Measurements from ENCODE around the gene EVI5.
"Not testable (repeated sequence)": the region's sequence is repeated elsewhere in the genome, so short reads cannot be mapped to it uniquely, and the experiment has no call there.

EVI5 gene

DNA sequence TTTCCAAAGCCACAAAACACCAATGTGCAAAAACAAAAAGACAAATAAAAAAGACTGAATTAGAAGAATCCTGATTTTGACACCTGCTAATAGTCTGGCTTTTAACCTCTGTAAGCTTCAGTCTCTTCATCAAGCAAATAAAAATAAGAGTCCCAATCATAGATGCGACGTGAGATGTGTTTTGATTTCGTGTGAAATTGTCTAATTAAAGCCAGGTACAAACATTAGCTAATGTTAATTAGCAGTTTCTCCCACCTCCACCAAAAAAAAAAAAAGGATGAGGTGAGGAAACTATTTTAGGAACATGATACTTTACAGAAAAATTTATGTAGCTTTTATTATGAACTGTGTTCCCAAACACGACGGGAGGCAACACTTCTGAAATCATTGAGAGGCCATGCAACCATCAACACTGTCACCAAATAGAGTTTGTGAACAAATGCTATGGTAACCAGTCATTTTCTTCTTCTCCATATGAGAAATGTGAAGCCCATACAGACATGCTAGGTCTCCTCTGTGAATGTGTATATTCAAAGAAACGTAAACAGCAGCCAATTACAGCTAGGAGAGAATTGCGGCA lies 6.7 kb upstream of the EVI5 start:
- no peak for DNase-seq

DNA sequence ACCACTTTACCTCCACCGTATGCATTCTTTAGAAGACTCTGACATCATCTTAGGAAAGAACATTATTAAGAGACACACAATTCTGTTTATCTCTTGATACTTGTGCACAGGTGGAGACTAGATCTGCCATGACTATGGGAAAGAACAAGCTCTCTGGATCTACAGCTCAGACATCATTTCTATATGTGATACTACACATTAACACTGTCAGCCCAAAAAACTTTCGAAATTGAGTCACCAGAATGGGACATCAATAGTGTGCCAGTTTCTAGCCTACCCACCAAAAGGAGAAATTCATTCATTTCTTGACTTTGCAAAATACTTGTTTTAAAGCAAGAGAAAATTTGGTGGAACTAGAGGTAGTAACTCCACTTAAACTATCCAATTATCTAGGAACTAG lies 6.0 kb upstream of the EVI5 start:
- no peak for DNase-seq

- DNase-seq = no peak
These were observed 5.2 kb upstream of the EVI5 start for GRCh38 chr1:92790081-92790480.

GRCh38 chr1:92786111-92786901 lies 1.4 kb upstream of the EVI5 start:
- no peak for DNase-seq

DNA sequence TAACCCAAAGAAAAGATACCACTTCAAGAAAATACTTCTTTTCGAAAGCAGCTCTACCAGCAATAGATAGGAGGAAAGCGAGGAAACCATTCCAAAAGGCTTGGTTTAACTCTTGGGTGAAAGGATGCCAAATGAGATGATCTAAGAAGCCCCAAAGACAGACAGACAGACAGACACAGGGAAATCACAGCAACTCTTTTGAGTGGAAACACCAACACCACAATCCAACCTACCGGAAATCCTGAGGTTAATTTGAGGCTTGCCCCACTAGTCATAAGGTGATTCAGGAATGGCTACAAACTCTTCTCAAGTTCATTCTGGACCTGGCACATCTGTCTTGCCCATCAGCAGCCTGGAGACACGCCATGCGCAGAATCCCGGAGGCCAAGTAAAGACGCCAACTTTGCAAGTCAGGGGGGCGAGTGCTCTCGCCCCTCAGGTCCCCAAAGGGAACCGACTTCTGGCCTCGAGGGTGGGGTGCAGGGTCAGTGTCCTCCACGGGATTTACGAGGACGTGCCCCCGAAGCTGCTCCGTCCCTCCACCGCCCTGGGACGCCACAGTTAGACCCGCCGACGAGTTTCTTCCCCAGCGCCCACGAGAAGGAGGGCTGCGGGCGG lies 778 bp downstream of the EVI5 start:
- peak; percentile 11 for DNase-seq

DNA sequence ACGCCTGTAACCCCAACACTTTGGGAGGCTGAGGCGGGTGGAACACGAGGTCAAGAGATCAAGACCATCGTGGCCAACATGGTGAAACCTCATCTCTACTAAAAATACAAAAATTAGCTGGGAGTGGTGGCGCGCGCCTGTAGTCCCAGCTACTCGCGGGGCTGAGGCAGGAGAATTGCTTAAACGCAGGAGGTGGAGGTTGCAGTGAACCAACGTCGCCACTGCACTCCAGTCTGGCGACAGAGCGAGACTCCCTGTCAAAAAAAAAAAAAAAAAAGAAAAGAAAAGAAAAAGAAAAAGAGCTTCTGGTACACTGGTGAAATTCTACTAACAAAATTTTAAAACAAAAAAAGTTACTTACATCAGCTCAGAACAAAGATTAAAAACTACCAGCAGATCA lies 1.4 kb downstream of the EVI5 start:
- not testable (repeated sequence) for DNase-seq

DNA sequence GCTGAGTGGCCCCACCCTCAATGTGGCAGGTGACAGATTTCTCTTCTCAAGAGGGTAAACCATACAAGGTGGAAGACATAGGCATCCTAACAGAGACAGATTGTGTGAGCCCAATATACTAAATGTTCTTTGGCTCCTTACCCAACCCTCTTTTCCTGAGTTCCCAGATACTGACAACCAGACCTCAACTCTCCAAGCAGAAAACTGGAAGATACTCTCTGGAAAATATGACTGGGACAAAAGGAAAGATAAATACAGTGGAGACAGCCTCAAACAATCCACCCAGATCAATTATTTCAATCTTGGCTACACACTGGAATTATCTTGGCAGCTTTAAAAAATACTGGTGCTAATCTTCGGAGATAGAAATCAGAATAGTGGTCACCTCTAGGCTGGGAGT lies 6.5 kb downstream of the EVI5 start:
- no peak for DNase-seq

- DNase-seq = no peak
These were observed 10.5 kb downstream of the EVI5 start for GRCh38 chr1:92774407-92774806.

- DNase-seq = not testable (repeated sequence)
These were observed 11.2 kb downstream of the EVI5 start for GRCh38 chr1:92773749-92774148.

GRCh38 chr1:92769856-92770255 lies 15.1 kb downstream of the EVI5 start:
- no peak for DNase-seq

GRCh38 chr1:92768915-92769314 lies 16.0 kb downstream of the EVI5 start:
- no peak for DNase-seq

- no peak for DNase-seq
These were observed 16.6 kb downstream of the EVI5 start for GRCh38 chr1:92768296-92768695.

DNA sequence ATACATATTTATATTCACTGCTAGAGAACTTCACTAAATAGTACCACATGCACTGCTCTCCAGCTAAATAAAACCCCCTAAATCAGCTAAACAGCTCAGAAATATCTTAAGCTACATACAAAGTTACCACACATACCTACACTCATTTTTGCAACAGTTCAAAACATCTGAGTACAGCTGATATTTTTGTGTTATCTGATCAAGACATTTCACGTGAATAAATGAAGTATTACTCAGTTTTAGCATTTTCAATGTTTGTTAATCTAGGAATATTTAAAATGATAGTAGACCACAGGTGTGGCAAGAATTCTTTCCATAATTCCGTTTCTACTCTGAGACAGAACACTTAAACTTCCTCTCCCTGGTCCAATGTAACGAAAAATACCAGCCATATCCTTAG lies 20.8 kb downstream of the EVI5 start:
- DNase-seq = no peak

DNA sequence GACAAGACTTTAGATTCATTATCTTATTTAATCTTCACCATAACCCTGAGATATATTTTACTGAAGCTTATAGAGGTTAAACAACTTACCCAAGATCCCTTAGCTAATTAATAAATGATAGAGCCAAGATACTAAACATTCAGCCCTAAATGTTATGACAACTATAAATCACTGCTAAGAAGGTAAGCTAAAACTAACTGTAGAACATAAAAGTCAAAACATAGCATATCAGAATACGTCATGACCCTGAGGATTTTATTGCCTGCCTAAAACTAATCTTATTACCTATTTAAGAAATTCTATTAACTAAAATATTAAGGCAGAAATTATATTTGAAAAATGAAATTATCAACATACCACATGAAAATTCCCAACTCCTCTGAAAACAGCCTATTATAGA lies 22.6 kb downstream of the EVI5 start:
- DNase-seq = no peak

- DNase-seq = no peak
These were observed 25.5 kb downstream of the EVI5 start for GRCh38 chr1:92759361-92759760.

DNA sequence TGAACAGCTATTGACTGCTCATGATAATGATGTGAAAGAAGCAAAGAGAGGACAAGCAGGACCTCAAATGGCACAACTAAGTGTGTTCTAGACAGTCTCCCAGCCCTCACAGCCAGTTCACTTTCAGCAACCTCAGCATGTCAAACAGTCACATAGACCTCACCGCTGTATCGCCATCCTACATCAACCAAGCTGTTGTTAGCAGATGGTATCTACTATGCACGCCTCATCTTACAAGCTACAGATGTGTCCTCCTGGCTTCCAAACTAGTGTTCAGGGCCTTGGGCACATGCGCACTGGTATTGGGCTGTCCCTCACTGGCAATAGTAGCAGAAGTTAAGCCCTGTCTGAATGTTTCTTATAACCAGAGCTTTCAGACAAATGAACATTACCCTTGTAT lies 28.4 kb downstream of the EVI5 start:
- DNase-seq = no peak

DNA sequence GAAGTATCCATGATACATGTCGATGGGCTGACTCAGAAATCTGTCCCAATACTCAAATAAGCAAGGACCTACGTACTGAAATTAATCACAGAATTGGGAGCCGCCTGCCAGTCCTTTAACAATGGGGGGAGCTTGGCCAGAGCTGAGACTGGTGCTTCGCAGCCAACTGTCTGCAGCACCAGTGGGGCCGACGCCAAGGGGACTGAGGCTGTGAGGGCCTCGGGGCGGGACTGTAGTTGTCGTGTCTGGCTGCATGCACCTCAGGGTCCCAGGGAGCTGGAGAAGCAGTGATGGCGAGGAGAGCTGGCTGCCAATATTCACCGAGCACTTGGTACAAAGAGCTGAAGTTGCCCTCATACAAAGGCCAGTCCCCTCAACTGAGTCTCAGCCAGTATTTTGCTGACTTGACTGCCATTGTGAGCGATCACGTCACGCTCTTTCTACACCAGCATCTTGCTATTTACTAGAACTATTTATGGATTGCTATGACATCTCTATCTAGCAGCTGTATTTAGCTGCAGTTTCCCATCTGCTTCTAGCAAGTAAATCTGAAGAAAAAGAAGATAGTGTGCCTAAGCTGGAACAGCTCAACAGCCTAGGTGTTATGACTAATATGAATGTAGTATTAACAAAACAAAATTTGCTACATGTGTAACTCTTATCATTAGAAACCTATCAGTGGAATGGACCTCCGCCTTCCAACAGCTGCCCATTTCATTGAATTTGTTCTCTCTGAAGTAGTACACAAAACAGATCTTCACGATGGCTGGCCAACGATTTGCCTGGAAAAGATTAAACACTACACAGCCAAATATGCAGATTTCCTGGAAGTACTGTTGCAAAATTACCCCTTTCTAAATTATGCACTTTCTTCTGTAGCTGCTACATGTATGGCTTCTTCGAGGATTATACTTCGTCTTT lies 29.1 kb downstream of the EVI5 start:
- no peak for DNase-seq

- no peak for DNase-seq
These were observed 30.2 kb downstream of the EVI5 start for GRCh38 chr1:92754719-92755050.

GRCh38 chr1:92754000-92754718 lies 30.7 kb downstream of the EVI5 start:
- no peak for DNase-seq

- no peak for DNase-seq
These were observed 32.2 kb downstream of the EVI5 start for GRCh38 chr1:92752719-92753118.

GRCh38 chr1:92749024-92749634 lies 35.8 kb downstream of the EVI5 start:
- DNase-seq = peak; percentile 34

DNA sequence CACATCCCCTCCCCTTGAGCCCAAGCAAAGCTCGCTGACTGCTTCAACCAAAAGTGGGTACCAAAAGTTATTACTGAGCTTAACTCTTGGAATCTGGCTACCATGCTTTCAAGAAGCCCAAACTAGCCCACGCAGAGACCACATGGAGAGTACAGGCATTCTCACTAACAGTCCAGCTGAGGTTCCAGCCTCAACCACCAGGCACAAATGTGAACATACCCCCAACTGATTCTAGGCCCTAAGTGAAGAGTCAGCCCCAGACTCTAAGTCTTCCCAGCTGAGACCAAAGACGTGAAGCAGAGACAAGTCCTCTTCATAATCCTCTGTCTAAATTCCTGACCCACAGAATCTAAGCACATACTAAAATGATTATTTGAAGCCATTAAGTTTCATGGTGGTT lies 36.8 kb downstream of the EVI5 start:
- DNase-seq = no peak

Data from CD4-positive, alpha-beta T cell treated with Interleukin-17A for 4 hours (primary cell).